Measurements from ENCODE around the gene COPG1.

COPG1 gene

GRCh38 chr3:129321887-129322286, 72.5 kb downstream of the COPG1 start:
- in situ Hi-C loops (cut with MboI; ENCODE audit: low pct_unique_long_range_greater_than_20kb, low sequenced_read_pairs, unreplicated experiment), result no loop called here
- no peak for DNase-seq (ENCODE audit: low spot score)
- no peak for TF ChIP-seq CTCF (IDR thresholded peaks at IDR 0.05; ENCODE audit: extremely low read depth, insufficient read depth, missing control alignments)

GRCh38 chr3:129323651-129324294, 74.4 kb downstream of the COPG1 start:
- TF ChIP-seq CTCF (IDR thresholded peaks at IDR 0.05; ENCODE audit: extremely low read depth, insufficient read depth, missing control alignments), result peak; percentile 56
- DNase-seq (ENCODE audit: low spot score), result peak; percentile 70
- in situ Hi-C loops (cut with MboI; ENCODE audit: low pct_unique_long_range_greater_than_20kb, low sequenced_read_pairs, unreplicated experiment), result no loop called here

- no peak for TF ChIP-seq CTCF (IDR thresholded peaks at IDR 0.05; ENCODE audit: extremely low read depth, insufficient read depth, missing control alignments)
- in situ Hi-C loops (cut with MboI; ENCODE audit: low pct_unique_long_range_greater_than_20kb, low sequenced_read_pairs, unreplicated experiment), result no loop called here
Measured at GRCh38 chr3:129324855-129325254, 75.4 kb downstream of the COPG1 start.

GRCh38 chr3:129325383-129325782, 76.0 kb downstream of the COPG1 start:
- in situ Hi-C loops (cut with MboI; ENCODE audit: low pct_unique_long_range_greater_than_20kb, low sequenced_read_pairs, unreplicated experiment), result no loop called here
- no peak for TF ChIP-seq CTCF (IDR thresholded peaks at IDR 0.05; ENCODE audit: extremely low read depth, insufficient read depth, missing control alignments)
- DNase-seq (ENCODE audit: low spot score), result no peak

More at GRCh38 chr3:129324855-129325254, 75.4 kb downstream of the COPG1 start:
- no peak for DNase-seq (ENCODE audit: low spot score)

GRCh38 chr3:129326138-129326537, 76.7 kb downstream of the COPG1 start:
- in situ Hi-C loops (cut with MboI; ENCODE audit: low pct_unique_long_range_greater_than_20kb, low sequenced_read_pairs, unreplicated experiment), result no loop called here
- DNase-seq (ENCODE audit: low spot score), result no peak
- no peak for TF ChIP-seq CTCF (IDR thresholded peaks at IDR 0.05; ENCODE audit: extremely low read depth, insufficient read depth, missing control alignments)

- no peak for TF ChIP-seq CTCF (IDR thresholded peaks at IDR 0.05; ENCODE audit: extremely low read depth, insufficient read depth, missing control alignments)
- no peak for DNase-seq (ENCODE audit: low spot score)
- in situ Hi-C loops (cut with MboI; ENCODE audit: low pct_unique_long_range_greater_than_20kb, low sequenced_read_pairs, unreplicated experiment), result no loop called here
Measured at GRCh38 chr3:129326595-129326994, 77.2 kb downstream of the COPG1 start.

Data from GM13977 (cell line).